ENCODE measurements around the gene PDZD7.

DNA sequence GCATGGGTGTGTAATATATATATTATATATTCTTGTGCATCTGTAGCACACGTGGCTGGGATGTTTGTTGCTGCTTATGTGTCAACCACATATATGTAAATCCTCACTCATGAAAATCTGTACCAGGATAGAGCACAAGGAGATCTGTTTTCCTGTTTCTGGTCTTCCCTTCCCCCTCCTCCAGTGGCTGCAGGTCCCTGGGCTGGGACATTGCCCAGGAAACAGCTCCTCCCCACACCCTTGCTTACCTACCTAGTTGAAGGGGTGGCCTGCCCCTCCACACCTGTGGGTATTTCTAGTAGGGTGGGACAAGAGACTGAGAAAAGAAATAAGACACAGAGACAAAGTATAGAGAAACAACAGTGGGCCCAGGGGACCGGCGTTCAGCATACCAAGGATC lies 2.3 kb upstream of the PDZD7 start:
- no peak for TF ChIP-seq POLR2A (IDR thresholded peaks at IDR 0.05)
- TF ChIP-seq CTCF (IDR thresholded peaks at IDR 0.05) = no peak
